Tibial nerve (tissue), 4 donors: ENCODE data around the gene CDH13. TPM values are rescaled to one million over a fixed set of nuclear protein-coding genes. Genes with fewer than 3 reads are reported as not detected.

ENCODE experiments used
- DNase-seq, 2 donors: peaks; one replicate each; pipeline ENCODE4 v3.0.0-alpha.2; 2019; ENCODE audit warnings: low spot score in 2 of 2
- H3K27ac ChIP-seq, 4 donors: fragments of 200-600 bp; sonication (generic) in 3 of 4; one replicate each; pipeline ENCODE4 v1.5.1; 2017 to 2019; ENCODE audit warnings: mild to moderate bottlenecking in 1 of 4
- H3K27me3 ChIP-seq, 2 donors: fragments of 200-600 bp; sonication (generic) in 1 of 2; one replicate each; pipeline versions ENCODE4 v1.5.1 to v1.6.0; 2017 to 2019
- H3K36me3 ChIP-seq, 3 donors: fragments of 200-600 bp; sonication (generic); one replicate each; pipeline ENCODE4 v1.5.1; 2018 to 2019
- H3K4me1 ChIP-seq, 4 donors: fragments of 200-600 bp; sonication (generic) in 3 of 4; one replicate each; pipeline ENCODE4 v1.5.1; 2017 to 2019
- H3K4me3 ChIP-seq, 4 donors: fragments of 200-600 bp; sonication (generic) in 3 of 4; one replicate each; pipeline ENCODE4 v1.5.1; 2017 to 2019; ENCODE audit warnings: mild to moderate bottlenecking in 1 of 4, moderate library complexity in 1 of 4
- H3K9me3 ChIP-seq, 4 donors: fragments of 200-600 bp; sonication (generic) in 3 of 4; one replicate each; pipeline ENCODE4 v1.5.1; 2017 to 2019
- EP300 ChIP-seq, 2 donors: sonication (generic); formaldehyde crosslinking; IDR thresholded peaks; one replicate each; pipeline ENCODE4 v1.6.1; 2017; ENCODE audit warnings: antibody characterized with exemption in 2 of 2, mild to moderate bottlenecking in 1 of 2
- POLR2A ChIP-seq, 2 donors: fragments of 450-650 bp; IDR thresholded peaks; one replicate each; pipeline ENCODE4 v1.6.1; 2017; ENCODE audit warnings: antibody characterized with exemption in 2 of 2, mild to moderate bottlenecking in 2 of 2, moderate library complexity in 2 of 2
- WGBS, 2 donors: methylation state at CpG; one replicate each; pipeline ENCODE4 v1.1.5; 2018; 5-methylcytosine and 5-hydroxymethylcytosine counted together
- total RNA-seq, 4 donors: library from RNA; depleted of rRNA; stranded (reverse); fragments of >200 nt; gene quantifications; one replicate each; pipeline ENCODE4 v1.1.0, GENCODE V29; 2016
- TF ChIP-seq, protein P1 (sequence below), 5 experiments: fragments of 200-600 bp in 3 of 5; fragments of 450-650 bp in 2 of 5; sonication (generic) in 3 of 5; IDR thresholded peaks; one replicate each; pipeline ENCODE4 v1.5.1; 2016 to 2019; ENCODE audit warnings: antibody characterized with exemption in 5 of 5, mild to moderate bottlenecking in 3 of 5, moderate library complexity in 2 of 5

CDH13 gene
- total RNA-seq, 4 donors from 2014 or later: 4.1 to 14.4 (median 5.8) TPM

DNA sequence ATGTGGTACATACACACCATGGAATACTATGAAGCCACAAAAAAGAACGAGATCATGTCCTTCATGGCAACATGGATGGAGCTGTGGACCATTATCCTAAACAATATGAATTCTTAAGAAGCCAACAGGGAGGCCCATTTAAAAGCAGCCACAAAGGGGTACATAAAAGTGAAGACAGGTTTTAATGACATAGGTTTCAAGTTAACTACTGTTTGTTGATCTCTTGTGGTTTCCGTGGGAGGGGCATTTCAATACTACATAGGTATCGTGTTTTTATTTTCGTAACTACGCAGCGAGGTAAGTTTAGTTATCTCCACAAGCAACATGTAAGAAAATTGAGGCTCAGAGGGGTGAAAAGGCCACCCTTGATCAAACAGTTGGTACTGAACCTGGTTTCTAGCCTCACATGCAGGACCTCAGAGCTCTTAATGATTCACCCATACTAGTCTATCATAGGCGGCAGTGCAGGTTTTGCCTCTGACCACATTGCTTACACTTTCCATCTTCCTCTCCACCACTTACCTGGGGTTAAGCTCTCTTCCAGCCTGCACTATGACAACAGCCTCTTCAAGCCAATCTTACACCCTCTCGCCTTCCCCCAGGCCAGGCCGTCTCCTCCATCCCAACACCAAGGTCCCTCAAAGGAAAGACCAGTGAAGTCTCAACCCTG, 646.9 kb downstream of the CDH13 start:
- TF ChIP-seq, protein P1, sequence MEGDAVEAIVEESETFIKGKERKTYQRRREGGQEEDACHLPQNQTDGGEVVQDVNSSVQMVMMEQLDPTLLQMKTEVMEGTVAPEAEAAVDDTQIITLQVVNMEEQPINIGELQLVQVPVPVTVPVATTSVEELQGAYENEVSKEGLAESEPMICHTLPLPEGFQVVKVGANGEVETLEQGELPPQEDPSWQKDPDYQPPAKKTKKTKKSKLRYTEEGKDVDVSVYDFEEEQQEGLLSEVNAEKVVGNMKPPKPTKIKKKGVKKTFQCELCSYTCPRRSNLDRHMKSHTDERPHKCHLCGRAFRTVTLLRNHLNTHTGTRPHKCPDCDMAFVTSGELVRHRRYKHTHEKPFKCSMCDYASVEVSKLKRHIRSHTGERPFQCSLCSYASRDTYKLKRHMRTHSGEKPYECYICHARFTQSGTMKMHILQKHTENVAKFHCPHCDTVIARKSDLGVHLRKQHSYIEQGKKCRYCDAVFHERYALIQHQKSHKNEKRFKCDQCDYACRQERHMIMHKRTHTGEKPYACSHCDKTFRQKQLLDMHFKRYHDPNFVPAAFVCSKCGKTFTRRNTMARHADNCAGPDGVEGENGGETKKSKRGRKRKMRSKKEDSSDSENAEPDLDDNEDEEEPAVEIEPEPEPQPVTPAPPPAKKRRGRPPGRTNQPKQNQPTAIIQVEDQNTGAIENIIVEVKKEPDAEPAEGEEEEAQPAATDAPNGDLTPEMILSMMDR (IDR thresholded peaks at IDR 0.05): no peak
- TF ChIP-seq POLR2A (IDR thresholded peaks at IDR 0.05) (no peak), EP300 (IDR thresholded peaks at IDR 0.05) (no peak)
- no peaks in the 10 kb centered on the region for H3K36me3 ChIP-seq
- no peaks in the 10 kb centered on the region for H3K9me3 ChIP-seq
- no peaks in the 10 kb centered on the region for H3K27me3 ChIP-seq
- whole genome bisulfite sequencing, 2 donors: 94 to 95% methylated on average over 9 of the region's 9 CpGs
- no peak overlapping the region for H3K27ac ChIP-seq
- DNase-seq: no peak
- peaks cover 0 to 5% (median 0%) of the 10 kb centered on the region in 4 donors for H3K4me1 ChIP-seq
- H3K4me3 ChIP-seq: no peak overlapping the region

DNA sequence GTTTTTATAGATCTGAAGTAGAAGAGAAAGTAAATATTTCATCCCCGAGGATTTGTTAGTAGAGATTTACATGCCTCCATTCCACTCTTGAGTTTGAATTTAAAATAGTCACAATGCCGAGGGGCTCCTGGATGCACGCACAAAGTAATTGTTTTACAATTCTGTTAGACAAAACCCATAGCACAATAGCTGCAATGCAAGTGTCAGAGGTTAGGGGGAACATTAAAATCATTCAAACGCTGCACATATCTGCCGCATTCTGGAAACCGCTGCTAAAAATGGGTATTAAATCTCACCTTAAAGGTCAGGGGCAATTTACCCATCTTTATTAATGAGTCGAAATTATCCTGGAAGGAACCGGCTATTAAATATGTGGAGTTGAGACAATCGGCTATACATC, 652.5 kb downstream of the CDH13 start:
- Histone ChIP-seq H3K27me3 (no peaks in the 10 kb centered on the region), H3K4me1 (no peaks in the 10 kb centered on the region), H3K4me3 (no peak overlapping the region), H3K9me3 (no peaks in the 10 kb centered on the region), H3K27ac (no peak overlapping the region), H3K36me3 (no peaks in the 10 kb centered on the region)
- no peak for DNase-seq
- TF ChIP-seq POLR2A (IDR thresholded peaks at IDR 0.05) (no peak), EP300 (IDR thresholded peaks at IDR 0.05) (no peak)
- TF ChIP-seq, protein P1 (IDR thresholded peaks at IDR 0.05): no peak
- 46 to 50% methylated on average over 9 of the region's 9 CpGs for WGBS, 2 donors

DNA sequence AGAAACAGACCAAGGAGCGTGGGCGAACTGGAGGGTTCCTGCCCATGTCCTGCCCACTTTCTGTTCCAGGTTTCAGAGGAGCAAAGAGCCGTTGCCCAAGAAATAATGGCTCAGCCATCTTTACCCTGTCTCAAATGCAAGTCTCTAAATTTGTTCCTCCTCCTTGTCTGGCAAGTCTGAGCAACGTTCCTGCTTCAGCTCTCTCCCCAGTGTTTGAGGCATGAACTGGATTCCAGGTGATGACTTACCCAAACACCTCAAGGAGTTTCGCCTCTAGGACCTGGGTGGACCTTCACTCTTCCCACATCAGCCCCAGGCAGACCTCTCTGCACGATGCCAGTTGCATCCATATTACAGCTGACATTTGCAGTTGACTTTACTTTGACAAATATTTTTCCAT, 659.2 kb downstream of the CDH13 start:
- no peak for DNase-seq
- Histone ChIP-seq H3K9me3 (no peaks in the 10 kb centered on the region), H3K4me1 (no peaks in the 10 kb centered on the region), H3K4me3 (no peak overlapping the region), H3K27ac (no peak overlapping the region), H3K36me3 (no peaks in the 10 kb centered on the region), H3K27me3 (no peaks in the 10 kb centered on the region)
- 82 to 85% methylated on average over 6 of the region's 6 CpGs for WGBS, 2 donors
- TF ChIP-seq EP300 (IDR thresholded peaks at IDR 0.05) (no peak), POLR2A (IDR thresholded peaks at IDR 0.05) (no peak)
- TF ChIP-seq, protein P1 (IDR thresholded peaks at IDR 0.05): no peak

DNA sequence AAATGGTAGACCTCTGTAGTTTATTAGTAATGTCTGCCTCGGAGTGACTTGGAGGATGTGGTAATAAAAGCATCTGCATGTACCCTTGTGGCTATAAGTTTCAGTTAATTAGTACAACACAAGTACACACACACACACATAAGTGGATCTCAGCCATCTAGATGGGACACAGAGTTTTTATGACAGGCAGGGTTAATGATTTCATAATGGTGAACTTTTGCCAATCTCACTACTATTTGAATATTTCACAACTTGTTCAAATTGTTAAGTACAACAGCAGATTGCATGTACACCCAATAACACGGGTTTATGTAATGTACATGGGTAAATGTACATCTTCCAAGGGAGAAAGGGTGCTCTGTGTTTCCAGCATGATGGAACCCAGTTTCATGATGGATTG, 669.7 kb downstream of the CDH13 start:
- H3K36me3 ChIP-seq: no peaks in the 10 kb centered on the region
- TF ChIP-seq EP300 (IDR thresholded peaks at IDR 0.05) (no peak), POLR2A (IDR thresholded peaks at IDR 0.05) (no peak)
- TF ChIP-seq, protein P1 (IDR thresholded peaks at IDR 0.05): no peak
- H3K4me3 ChIP-seq: no peak overlapping the region
- 58 to 64% methylated on average over 2 of the region's 2 CpGs for WGBS, 2 donors
- H3K27ac ChIP-seq: no peak overlapping the region
- peaks cover 0 to 5% (median 0%) of the 10 kb centered on the region in 4 donors for H3K9me3 ChIP-seq
- H3K4me1 ChIP-seq: no peaks in the 10 kb centered on the region
- no peak for DNase-seq
- no peaks in the 10 kb centered on the region for H3K27me3 ChIP-seq

DNA sequence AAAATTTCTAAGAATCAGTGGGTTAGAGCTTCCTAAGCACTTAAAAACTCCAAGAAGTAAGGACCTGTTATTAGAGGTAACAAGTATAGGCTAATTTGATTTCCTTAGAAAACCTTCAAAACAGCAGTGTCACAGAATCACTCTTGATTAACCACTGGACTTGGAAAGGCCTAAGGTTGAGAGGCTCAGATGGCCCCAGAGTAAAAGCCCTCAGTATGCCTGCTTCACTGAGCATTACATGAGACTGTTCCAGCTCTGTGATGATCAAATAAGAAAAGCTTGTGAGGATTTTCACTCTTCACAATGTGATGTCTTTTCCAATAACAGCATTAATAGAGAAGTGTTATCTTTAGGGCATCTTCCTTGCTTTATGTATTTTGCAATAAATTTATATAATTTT, 671.8 kb downstream of the CDH13 start:
- Histone ChIP-seq H3K36me3 (no peaks in the 10 kb centered on the region), H3K27ac (no peak overlapping the region), H3K9me3 (peaks cover 0 to 5% (median 0%) of the 10 kb centered on the region in 4 donors), H3K27me3 (no peaks in the 10 kb centered on the region), H3K4me1 (no peaks in the 10 kb centered on the region), H3K4me3 (no peak overlapping the region)
- TF ChIP-seq POLR2A (IDR thresholded peaks at IDR 0.05) (no peak), EP300 (IDR thresholded peaks at IDR 0.05) (no peak)
- TF ChIP-seq, protein P1 (IDR thresholded peaks at IDR 0.05): no peak
- no peak for DNase-seq
